HepG2 (cell line): ENCODE data around the gene CPVL. TPM values are rescaled to one million over a fixed set of nuclear protein-coding genes. Genes with fewer than 3 reads are reported as not detected.

Source experiments
- ARNTL ChIP-seq: sonication (generic); formaldehyde crosslinking; IDR thresholded peaks from 2 replicates; pipeline ENCODE4 v1.4.0; 2020; ENCODE audit warnings: mild to moderate bottlenecking, missing genetic modification reagents
- ASH2L ChIP-seq: fragments of 300-600, 200-600 bp; sonication (generic); IDR thresholded peaks from 2 replicates; pipeline ENCODE4 v1.7.0; 2017; ENCODE audit warnings: low read depth, mild to moderate bottlenecking, moderate library complexity, mixed read lengths, low read length; ENCODE audit not compliant: insufficient read length
- ATAD3A ChIP-seq: sonication (generic); formaldehyde crosslinking; IDR thresholded peaks from 2 replicates; pipeline ENCODE4 v1.4.0; 2020; ENCODE audit warnings: missing genetic modification reagents
- FOXJ3 ChIP-seq: sonication (generic); formaldehyde crosslinking; IDR thresholded peaks from 2 replicates; pipeline ENCODE4 v1.4.0; 2020; ENCODE audit warnings: missing genetic modification reagents, mild to moderate bottlenecking, borderline replicate concordance
- NCOA1 ChIP-seq: sonication (generic); formaldehyde crosslinking; IDR thresholded peaks from 2 replicates; pipeline ENCODE4 v1.9.0; 2021; ENCODE audit warnings: missing genetic modification reagents
- NFE2L1 ChIP-seq: sonication (generic); formaldehyde crosslinking; IDR thresholded peaks from 2 replicates; pipeline ENCODE4 v1.4.0; 2020; ENCODE audit warnings: missing genetic modification reagents, mild to moderate bottlenecking, borderline replicate concordance
- PCBP2 ChIP-seq: fragments of 200-400 bp; formaldehyde crosslinking; optimal IDR thresholded peaks from 2 replicates; pipeline ENCODE3; 2018; ENCODE audit warnings: low read length, low read depth; ENCODE audit not compliant: poor library complexity, severe bottlenecking
- RAD51 ChIP-seq: fragments of 450-650 bp; IDR thresholded peaks from 2 replicates; pipeline ENCODE4 v1.6.1; 2016; ENCODE audit warnings: borderline replicate concordance
- REPIN1 ChIP-seq: sonication (generic); formaldehyde crosslinking; IDR thresholded peaks from 2 replicates; pipeline ENCODE4 v1.8.0; 2022; ENCODE audit warnings: missing genetic modification reagents, low read depth, mild to moderate bottlenecking, borderline replicate concordance
- RFXAP ChIP-seq: sonication (generic); formaldehyde crosslinking; IDR thresholded peaks from 2 replicates; pipeline ENCODE4 v1.4.0; 2020; ENCODE audit warnings: missing genetic modification reagents, borderline replicate concordance
- TEAD2 ChIP-seq: sonication (generic); formaldehyde crosslinking; IDR thresholded peaks from 2 replicates; pipeline ENCODE4 v1.9.0; 2021; ENCODE audit warnings: missing genetic modification reagents
- TSC22D2 ChIP-seq: sonication (generic); formaldehyde crosslinking; IDR thresholded peaks from 2 replicates; pipeline ENCODE4 v1.5.1; 2020; ENCODE audit warnings: missing genetic modification reagents, mild to moderate bottlenecking, borderline replicate concordance
- ZFP1 ChIP-seq: IDR thresholded peaks from 2 replicates; pipeline ENCODE4 v1.6.1; 2016
- ZNF224 ChIP-seq: sonication (generic); formaldehyde crosslinking; IDR thresholded peaks from 2 replicates; pipeline ENCODE4 v1.5.0; 2020; ENCODE audit warnings: mild to moderate bottlenecking, missing genetic modification reagents
- ZNF343 ChIP-seq: sonication (generic); formaldehyde crosslinking; IDR thresholded peaks from 2 replicates; pipeline ENCODE4 v1.4.0; 2020; ENCODE audit warnings: mild to moderate bottlenecking, missing genetic modification reagents
- ZNF562 ChIP-seq: sonication (generic); formaldehyde crosslinking; IDR thresholded peaks from 2 replicates; pipeline ENCODE4 v1.8.0; 2022; ENCODE audit warnings: missing genetic modification reagents, borderline replicate concordance
- ZNF777 ChIP-seq: sonication (generic); formaldehyde crosslinking; IDR thresholded peaks from 2 replicates; pipeline ENCODE4 v1.4.0; 2020; ENCODE audit warnings: missing genetic modification reagents
- ZSCAN21 ChIP-seq: sonication (generic); formaldehyde crosslinking; IDR thresholded peaks from 2 replicates; pipeline ENCODE4 v1.8.0; 2022; ENCODE audit warnings: mild to moderate bottlenecking, missing genetic modification reagents, moderate library complexity, borderline replicate concordance
- polyA plus RNA-seq, 8 experiments: library from polyadenylated mRNA; depleted of rRNA in 3 of 8; stranded (reverse) in 7 of 8; unstranded in 1 of 8; fragments of >200 nt; fragmentation: Illumina TruSeq in 4 of 8; extraction: Trizol in 4 of 8; gene quantifications; 2 replicates each; pipeline versions ENCODE4 v1.2.1 to v1.2.3, GENCODE V29; 2011 to 2016; ENCODE audit warnings: low read depth in 4 of 8, missing spikeins in 1 of 8, mixed read lengths in 1 of 8; ENCODE audit not compliant: insufficient read depth in 1 of 8
- total RNA-seq, 5 experiments: library from RNA; depleted of rRNA; stranded (reverse); fragments of >200 nt; fragmentation: Illumina TruSeq; extraction: Trizol; gene quantifications; 2 replicates each; pipeline ENCODE4 v1.2.3, GENCODE V29; 2016; ENCODE audit warnings: low read depth in 1 of 5
- TF ChIP-seq, protein P1 (sequence below): sonication (generic); formaldehyde crosslinking; IDR thresholded peaks from 2 replicates; pipeline ENCODE4 v1.5.0; 2020; ENCODE audit warnings: missing genetic modification reagents
- TF ChIP-seq, protein P2 (sequence below): sonication (generic); formaldehyde crosslinking; IDR thresholded peaks from 2 replicates; pipeline ENCODE4 v1.4.0; 2020; ENCODE audit warnings: mild to moderate bottlenecking, missing genetic modification reagents, borderline replicate concordance
- TF ChIP-seq, protein P3 (sequence below): sonication (generic); formaldehyde crosslinking; IDR thresholded peaks from 2 replicates; pipeline ENCODE4; 2020; ENCODE audit warnings: missing genetic modification reagents, mild to moderate bottlenecking, borderline replicate concordance
- TF ChIP-seq, protein P4 (sequence below): sonication (generic); formaldehyde crosslinking; IDR thresholded peaks from 2 replicates; pipeline ENCODE4 v1.4.0; 2020; ENCODE audit warnings: missing genetic modification reagents

The CPVL gene
- total and polyA plus RNA-seq, 2 of the 13 experiments (the other 11 are each of a cell fraction or from before 2014, with no cell fraction given) = 59.2 to 294 TPM

GRCh38 chr7:29140873-29141468 lies 5.4 kb downstream of the CPVL start (continued):
- no peak for TF ChIP-seq NFE2L1
- no peak for TF ChIP-seq RAD51
- TF ChIP-seq ARNTL (CRISPR knock-in tag) = peak; percentile 72
- peak; percentile 96 for TF ChIP-seq ZNF343 (CRISPR knock-in tag)
- peak; percentile 89; the same call in 1 of the 2 replicates for TF ChIP-seq FOXJ3 (CRISPR knock-in tag)
- no peak; the same call in 1 of the 2 replicates for TF ChIP-seq RFXAP (CRISPR knock-in tag)
- TF ChIP-seq NCOA1 (CRISPR knock-in tag) = no peak
- 0 out of 2 replicates have a peak, but pooled peaks have one; percentile 23 for TF ChIP-seq REPIN1
- TF ChIP-seq, protein P1, sequence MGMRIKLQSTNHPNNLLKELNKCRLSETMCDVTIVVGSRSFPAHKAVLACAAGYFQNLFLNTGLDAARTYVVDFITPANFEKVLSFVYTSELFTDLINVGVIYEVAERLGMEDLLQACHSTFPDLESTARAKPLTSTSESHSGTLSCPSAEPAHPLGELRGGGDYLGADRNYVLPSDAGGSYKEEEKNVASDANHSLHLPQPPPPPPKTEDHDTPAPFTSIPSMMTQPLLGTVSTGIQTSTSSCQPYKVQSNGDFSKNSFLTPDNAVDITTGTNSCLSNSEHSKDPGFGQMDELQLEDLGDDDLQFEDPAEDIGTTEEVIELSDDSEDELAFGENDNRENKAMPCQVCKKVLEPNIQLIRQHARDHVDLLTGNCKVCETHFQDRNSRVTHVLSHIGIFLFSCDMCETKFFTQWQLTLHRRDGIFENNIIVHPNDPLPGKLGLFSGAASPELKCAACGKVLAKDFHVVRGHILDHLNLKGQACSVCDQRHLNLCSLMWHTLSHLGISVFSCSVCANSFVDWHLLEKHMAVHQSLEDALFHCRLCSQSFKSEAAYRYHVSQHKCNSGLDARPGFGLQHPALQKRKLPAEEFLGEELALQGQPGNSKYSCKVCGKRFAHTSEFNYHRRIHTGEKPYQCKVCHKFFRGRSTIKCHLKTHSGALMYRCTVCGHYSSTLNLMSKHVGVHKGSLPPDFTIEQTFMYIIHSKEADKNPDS (CRISPR knock-in tag) = peak; percentile 91; the same call in 1 of the 2 replicates
- no peak for TF ChIP-seq TEAD2 (CRISPR knock-in tag)
- TF ChIP-seq, protein P2, sequence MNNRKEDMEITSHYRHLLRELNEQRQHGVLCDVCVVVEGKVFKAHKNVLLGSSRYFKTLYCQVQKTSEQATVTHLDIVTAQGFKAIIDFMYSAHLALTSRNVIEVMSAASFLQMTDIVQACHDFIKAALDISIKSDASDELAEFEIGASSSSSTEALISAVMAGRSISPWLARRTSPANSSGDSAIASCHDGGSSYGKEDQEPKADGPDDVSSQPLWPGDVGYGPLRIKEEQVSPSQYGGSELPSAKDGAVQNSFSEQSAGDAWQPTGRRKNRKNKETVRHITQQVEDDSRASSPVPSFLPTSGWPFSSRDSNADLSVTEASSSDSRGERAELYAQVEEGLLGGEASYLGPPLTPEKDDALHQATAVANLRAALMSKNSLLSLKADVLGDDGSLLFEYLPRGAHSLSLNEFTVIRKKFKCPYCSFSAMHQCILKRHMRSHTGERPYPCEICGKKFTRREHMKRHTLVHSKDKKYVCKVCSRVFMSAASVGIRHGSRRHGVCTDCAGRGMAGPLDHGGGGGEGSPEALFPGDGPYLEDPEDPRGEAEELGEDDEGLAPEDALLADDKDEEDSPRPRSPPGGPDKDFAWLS (CRISPR knock-in tag) = no peak
- no peak for TF ChIP-seq PCBP2
- TF ChIP-seq ATAD3A (CRISPR knock-in tag) = no peak
- no peak for TF ChIP-seq ASH2L
- TF ChIP-seq, protein P3, sequence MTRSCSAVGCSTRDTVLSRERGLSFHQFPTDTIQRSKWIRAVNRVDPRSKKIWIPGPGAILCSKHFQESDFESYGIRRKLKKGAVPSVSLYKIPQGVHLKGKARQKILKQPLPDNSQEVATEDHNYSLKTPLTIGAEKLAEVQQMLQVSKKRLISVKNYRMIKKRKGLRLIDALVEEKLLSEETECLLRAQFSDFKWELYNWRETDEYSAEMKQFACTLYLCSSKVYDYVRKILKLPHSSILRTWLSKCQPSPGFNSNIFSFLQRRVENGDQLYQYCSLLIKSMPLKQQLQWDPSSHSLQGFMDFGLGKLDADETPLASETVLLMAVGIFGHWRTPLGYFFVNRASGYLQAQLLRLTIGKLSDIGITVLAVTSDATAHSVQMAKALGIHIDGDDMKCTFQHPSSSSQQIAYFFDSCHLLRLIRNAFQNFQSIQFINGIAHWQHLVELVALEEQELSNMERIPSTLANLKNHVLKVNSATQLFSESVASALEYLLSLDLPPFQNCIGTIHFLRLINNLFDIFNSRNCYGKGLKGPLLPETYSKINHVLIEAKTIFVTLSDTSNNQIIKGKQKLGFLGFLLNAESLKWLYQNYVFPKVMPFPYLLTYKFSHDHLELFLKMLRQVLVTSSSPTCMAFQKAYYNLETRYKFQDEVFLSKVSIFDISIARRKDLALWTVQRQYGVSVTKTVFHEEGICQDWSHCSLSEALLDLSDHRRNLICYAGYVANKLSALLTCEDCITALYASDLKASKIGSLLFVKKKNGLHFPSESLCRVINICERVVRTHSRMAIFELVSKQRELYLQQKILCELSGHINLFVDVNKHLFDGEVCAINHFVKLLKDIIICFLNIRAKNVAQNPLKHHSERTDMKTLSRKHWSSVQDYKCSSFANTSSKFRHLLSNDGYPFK (CRISPR knock-in tag) = peak; percentile 27; the same call in 1 of the 2 replicates
- TF ChIP-seq TSC22D2 (CRISPR knock-in tag) = no peak; the same call in 1 of the 2 replicates
- peak; percentile 80; the same call in 1 of the 2 replicates for TF ChIP-seq ZFP1 (CRISPR knock-in tag)
- TF ChIP-seq ZNF562 = no peak
- no peak for TF ChIP-seq ZNF777 (CRISPR knock-in tag)
- no peak for TF ChIP-seq ZNF224 (CRISPR knock-in tag)
- TF ChIP-seq ZSCAN21 (CRISPR knock-in tag) = peak; percentile 91
- TF ChIP-seq, protein P4, sequence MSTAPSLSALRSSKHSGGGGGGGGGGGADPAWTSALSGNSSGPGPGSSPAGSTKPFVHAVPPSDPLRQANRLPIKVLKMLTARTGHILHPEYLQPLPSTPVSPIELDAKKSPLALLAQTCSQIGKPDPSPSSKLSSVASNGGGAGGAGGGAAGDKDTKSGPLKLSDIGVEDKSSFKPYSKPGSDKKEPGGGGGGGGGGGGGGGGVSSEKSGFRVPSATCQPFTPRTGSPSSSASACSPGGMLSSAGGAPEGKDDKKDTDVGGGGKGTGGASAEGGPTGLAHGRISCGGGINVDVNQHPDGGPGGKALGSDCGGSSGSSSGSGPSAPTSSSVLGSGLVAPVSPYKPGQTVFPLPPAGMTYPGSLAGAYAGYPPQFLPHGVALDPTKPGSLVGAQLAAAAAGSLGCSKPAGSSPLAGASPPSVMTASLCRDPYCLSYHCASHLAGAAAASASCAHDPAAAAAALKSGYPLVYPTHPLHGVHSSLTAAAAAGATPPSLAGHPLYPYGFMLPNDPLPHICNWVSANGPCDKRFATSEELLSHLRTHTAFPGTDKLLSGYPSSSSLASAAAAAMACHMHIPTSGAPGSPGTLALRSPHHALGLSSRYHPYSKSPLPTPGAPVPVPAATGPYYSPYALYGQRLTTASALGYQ = peak; percentile 90
